ENCODE data around the gene KLHL35. TPM values are rescaled to one million over a fixed set of nuclear protein-coding genes. Genes with fewer than 3 reads are reported as not detected.

The KLHL35 gene
- total and polyA plus RNA-seq, 2 donors from 2014 or later, result 0.26 to 1.8 TPM

- no peaks in the 10 kb centered on the region for H3K9me3 ChIP-seq (ENCODE audit: control insufficient read depth in 2 of 3, insufficient read depth in 1 of 3, low read length in 3 of 3)
- peak overlapping the region in 1 of 3 donors; percentile 31 for H3K9ac ChIP-seq (ENCODE audit: low read length in 3 of 3)
- no peaks in the 10 kb centered on the region for H3K36me3 ChIP-seq (ENCODE audit: control insufficient read depth in 2 of 3, insufficient read depth in 3 of 3, low read length in 3 of 3)
- H3K27ac ChIP-seq (ENCODE audit: low read depth in 2 of 2, low read length in 2 of 2), result no peak overlapping the region
- DNase-seq, result peak in 1 of 5 donors; percentile 3
- H3K4me1 ChIP-seq (ENCODE audit: control insufficient read depth in 2 of 3, insufficient read depth in 2 of 3, low read depth in 1 of 3, low read length in 3 of 3), result peaks cover 0 to 34% (median 10%) of the 10 kb centered on the region in 3 donors
- TF ChIP-seq, protein P1, sequence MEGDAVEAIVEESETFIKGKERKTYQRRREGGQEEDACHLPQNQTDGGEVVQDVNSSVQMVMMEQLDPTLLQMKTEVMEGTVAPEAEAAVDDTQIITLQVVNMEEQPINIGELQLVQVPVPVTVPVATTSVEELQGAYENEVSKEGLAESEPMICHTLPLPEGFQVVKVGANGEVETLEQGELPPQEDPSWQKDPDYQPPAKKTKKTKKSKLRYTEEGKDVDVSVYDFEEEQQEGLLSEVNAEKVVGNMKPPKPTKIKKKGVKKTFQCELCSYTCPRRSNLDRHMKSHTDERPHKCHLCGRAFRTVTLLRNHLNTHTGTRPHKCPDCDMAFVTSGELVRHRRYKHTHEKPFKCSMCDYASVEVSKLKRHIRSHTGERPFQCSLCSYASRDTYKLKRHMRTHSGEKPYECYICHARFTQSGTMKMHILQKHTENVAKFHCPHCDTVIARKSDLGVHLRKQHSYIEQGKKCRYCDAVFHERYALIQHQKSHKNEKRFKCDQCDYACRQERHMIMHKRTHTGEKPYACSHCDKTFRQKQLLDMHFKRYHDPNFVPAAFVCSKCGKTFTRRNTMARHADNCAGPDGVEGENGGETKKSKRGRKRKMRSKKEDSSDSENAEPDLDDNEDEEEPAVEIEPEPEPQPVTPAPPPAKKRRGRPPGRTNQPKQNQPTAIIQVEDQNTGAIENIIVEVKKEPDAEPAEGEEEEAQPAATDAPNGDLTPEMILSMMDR (IDR thresholded peaks at IDR 0.05; ENCODE audit: borderline replicate concordance, extremely low read depth, insufficient read depth), result no peak
- H3K27me3 ChIP-seq (ENCODE audit: control insufficient read depth, insufficient read depth, low read length), result no peaks in the 10 kb centered on the region
- FAIRE-seq, result no peak
- no peak overlapping the region for H3K4me3 ChIP-seq (ENCODE audit: low read length in 3 of 3)
- intact Hi-C loops (cut with DNase I), result no loop called here
These were observed 36.9 kb upstream of the KLHL35 start for GRCh38 chr11:75469785-75470405.

GRCh38 chr11:75468534-75469340, 35.7 kb upstream of the KLHL35 start:
- Histone ChIP-seq H3K9ac (ENCODE audit: low read length in 3 of 3) (peak overlapping the region in 1 of 3 donors; percentile 31), H3K27ac (ENCODE audit: low read depth in 2 of 2, low read length in 2 of 2) (peak overlapping the region; percentile 33 to 45), H3K4me1 (ENCODE audit: control insufficient read depth in 2 of 3, insufficient read depth in 2 of 3, low read depth in 1 of 3, low read length in 3 of 3) (peaks cover 0 to 30% (median 10%) of the 10 kb centered on the region in 3 donors), H3K9me3 (ENCODE audit: control insufficient read depth in 2 of 3, insufficient read depth in 1 of 3, low read length in 3 of 3) (no peaks in the 10 kb centered on the region), H3K4me3 (ENCODE audit: low read length in 3 of 3) (no peak overlapping the region), H3K36me3 (ENCODE audit: control insufficient read depth in 2 of 3, insufficient read depth in 3 of 3, low read length in 3 of 3) (no peaks in the 10 kb centered on the region), H3K27me3 (ENCODE audit: control insufficient read depth, insufficient read depth, low read length) (no peaks in the 10 kb centered on the region)
- DNase-seq (peak; percentile 55 to 83 (median 65)), FAIRE-seq (no peak)
- TF ChIP-seq, protein P1 (IDR thresholded peaks at IDR 0.05; ENCODE audit: borderline replicate concordance, extremely low read depth, insufficient read depth), result no peak
- intact Hi-C loops (cut with DNase I), result no loop called here

DNA sequence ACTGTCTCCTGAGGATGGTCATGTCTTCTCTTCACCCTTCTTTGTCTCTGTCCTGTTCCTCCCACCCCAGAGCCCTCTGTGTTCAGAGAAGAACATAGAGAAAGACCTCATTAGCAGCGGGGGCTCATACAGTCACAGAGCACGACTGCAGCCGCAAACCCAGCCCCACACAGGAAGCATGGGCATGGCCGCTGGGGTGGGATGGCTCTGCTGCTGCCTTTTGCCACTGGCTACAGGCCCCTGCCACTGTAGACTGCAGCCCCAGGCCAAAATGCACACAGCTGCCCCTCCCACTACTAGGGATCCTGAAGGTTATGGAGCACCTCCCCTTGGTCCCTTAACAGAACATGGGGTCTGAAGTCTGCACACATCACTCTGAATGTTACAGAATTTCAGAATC, 34.9 kb upstream of the KLHL35 start:
- Histone ChIP-seq H3K36me3 (ENCODE audit: control insufficient read depth in 2 of 3, insufficient read depth in 3 of 3, low read length in 3 of 3) (no peaks in the 10 kb centered on the region), H3K27ac (ENCODE audit: low read depth in 2 of 2, low read length in 2 of 2) (no peak overlapping the region), H3K4me1 (ENCODE audit: control insufficient read depth in 2 of 3, insufficient read depth in 2 of 3, low read depth in 1 of 3, low read length in 3 of 3) (peaks cover 0 to 35% (median 10%) of the 10 kb centered on the region in 3 donors), H3K4me3 (ENCODE audit: low read length in 3 of 3) (no peak overlapping the region), H3K9me3 (ENCODE audit: control insufficient read depth in 2 of 3, insufficient read depth in 1 of 3, low read length in 3 of 3) (no peaks in the 10 kb centered on the region), H3K9ac (ENCODE audit: low read length in 3 of 3) (no peak overlapping the region), H3K27me3 (ENCODE audit: control insufficient read depth, insufficient read depth, low read length) (no peaks in the 10 kb centered on the region)
- TF ChIP-seq, protein P1 (IDR thresholded peaks at IDR 0.05; ENCODE audit: borderline replicate concordance, extremely low read depth, insufficient read depth), result no peak
- peak in 1 of 5 donors; percentile 38 for DNase-seq
- intact Hi-C loops (cut with DNase I), result no loop called here
- FAIRE-seq, result no peak
